Measurements from ENCODE around the gene KPNB1. TPM values are rescaled to one million over a fixed set of nuclear protein-coding genes. Genes with fewer than 3 reads are reported as not detected.

Gene KPNB1
- polyA plus RNA-seq, 1 donor from 2014 or later: 28.4 TPM

- no peaks in the 10 kb centered on the region for H3K36me3 Mint-ChIP-seq
- H3K27ac Mint-ChIP-seq: peak overlapping the region in 2 of 3 donors; percentile 53 to 57
- peak overlapping the region in 1 of 4 donors; percentile 61 for H3K4me3 Mint-ChIP-seq
- H3K27me3 Mint-ChIP-seq: peaks cover 19% of the 10 kb centered on the region
- H3K4me1 Mint-ChIP-seq: peaks cover 58 to 77% (median 69%) of the 10 kb centered on the region in 3 donors
- no peaks in the 10 kb centered on the region for H3K9me3 Mint-ChIP-seq
Measured at GRCh38 chr17:47717261-47717697, 67.6 kb downstream of the KPNB1 start.

GRCh38 chr17:47717979-47718621 is 68.4 kb downstream of the KPNB1 start:
- Mint-ChIP-seq H3K9me3 (no peaks in the 10 kb centered on the region), H3K27me3 (peaks cover 22% of the 10 kb centered on the region), H3K27ac (peak overlapping the region in 1 of 3 donors; percentile 53), H3K36me3 (no peaks in the 10 kb centered on the region), H3K4me1 (peaks cover 58 to 70% (median 65%) of the 10 kb centered on the region in 3 donors), H3K4me3 (peak overlapping the region in 2 of 4 donors; percentile 61)

GRCh38 chr17:47718634-47719405 is 69.1 kb downstream of the KPNB1 start:
- no peaks in the 10 kb centered on the region for H3K36me3 Mint-ChIP-seq
- H3K4me3 Mint-ChIP-seq: peak overlapping the region in 2 of 4 donors; percentile 61 to 85
- peaks cover 58 to 68% (median 58%) of the 10 kb centered on the region in 3 donors for H3K4me1 Mint-ChIP-seq
- H3K27ac Mint-ChIP-seq: peak overlapping the region in 2 of 3 donors; percentile 53 to 95
- peaks cover 22% of the 10 kb centered on the region for H3K27me3 Mint-ChIP-seq
- no peaks in the 10 kb centered on the region for H3K9me3 Mint-ChIP-seq

GRCh38 chr17:47719411-47720152 is 69.9 kb downstream of the KPNB1 start:
- Mint-ChIP-seq H3K27me3 (peaks cover 25% of the 10 kb centered on the region), H3K9me3 (no peaks in the 10 kb centered on the region), H3K27ac (peak overlapping the region in 2 of 3 donors; percentile 53 to 95), H3K4me1 (peaks cover 51 to 60% (median 51%) of the 10 kb centered on the region in 3 donors), H3K36me3 (no peaks in the 10 kb centered on the region), H3K4me3 (peak overlapping the region in 2 of 4 donors; percentile 54 to 85)

GRCh38 chr17:47720196-47720595 is 70.5 kb downstream of the KPNB1 start:
- Mint-ChIP-seq H3K27ac (no peak overlapping the region), H3K4me1 (peaks cover 44 to 54% (median 45%) of the 10 kb centered on the region in 3 donors), H3K27me3 (peaks cover 23% of the 10 kb centered on the region), H3K36me3 (no peaks in the 10 kb centered on the region), H3K9me3 (no peaks in the 10 kb centered on the region), H3K4me3 (peak overlapping the region in 1 of 4 donors; percentile 3)

GRCh38 chr17:47720754-47721533 is 71.2 kb downstream of the KPNB1 start:
- peaks cover 37 to 47% (median 38%) of the 10 kb centered on the region in 3 donors for H3K4me1 Mint-ChIP-seq
- H3K27me3 Mint-ChIP-seq: peaks cover 23% of the 10 kb centered on the region
- H3K36me3 Mint-ChIP-seq: no peaks in the 10 kb centered on the region
- H3K9me3 Mint-ChIP-seq: no peaks in the 10 kb centered on the region
- peak overlapping the region in 1 of 3 donors; percentile 84 for H3K27ac Mint-ChIP-seq
- H3K4me3 Mint-ChIP-seq: peak overlapping the region in 2 of 4 donors; percentile 49 to 73

- H3K4me3 Mint-ChIP-seq: peak overlapping the region in 1 of 4 donors; percentile 73
- H3K4me1 Mint-ChIP-seq: peaks cover 31 to 41% (median 33%) of the 10 kb centered on the region in 3 donors
- peaks cover 26% of the 10 kb centered on the region for H3K27me3 Mint-ChIP-seq
- no peaks in the 10 kb centered on the region for H3K9me3 Mint-ChIP-seq
- no peaks in the 10 kb centered on the region for H3K36me3 Mint-ChIP-seq
- peak overlapping the region in 1 of 3 donors; percentile 44 for H3K27ac Mint-ChIP-seq
Measured at GRCh38 chr17:47721725-47722124, 72.0 kb downstream of the KPNB1 start.

- Mint-ChIP-seq H3K36me3 (no peaks in the 10 kb centered on the region), H3K4me1 (peaks cover 4 to 12% (median 8%) of the 10 kb centered on the region in 3 donors), H3K4me3 (no peak overlapping the region), H3K9me3 (no peaks in the 10 kb centered on the region), H3K27me3 (peaks cover 24% of the 10 kb centered on the region), H3K27ac (no peak overlapping the region)
Measured at GRCh38 chr17:47724705-47725104, 75.0 kb downstream of the KPNB1 start.

- peaks cover 19% of the 10 kb centered on the region for H3K27me3 Mint-ChIP-seq
- peak overlapping the region in 1 of 3 donors; percentile 76 for H3K27ac Mint-ChIP-seq
- H3K4me3 Mint-ChIP-seq: no peak overlapping the region
- no peaks in the 10 kb centered on the region for H3K9me3 Mint-ChIP-seq
- H3K36me3 Mint-ChIP-seq: no peaks in the 10 kb centered on the region
- peaks cover 4 to 9% (median 4%) of the 10 kb centered on the region in 3 donors for H3K4me1 Mint-ChIP-seq
Measured at GRCh38 chr17:47725446-47726111, 75.9 kb downstream of the KPNB1 start.

GRCh38 chr17:47726796-47727703 is 77.3 kb downstream of the KPNB1 start:
- Mint-ChIP-seq H3K27ac (no peak overlapping the region), H3K9me3 (no peaks in the 10 kb centered on the region), H3K4me1 (peaks cover 3 to 5% (median 3%) of the 10 kb centered on the region in 3 donors), H3K4me3 (no peak overlapping the region), H3K27me3 (peaks cover 8% of the 10 kb centered on the region), H3K36me3 (no peaks in the 10 kb centered on the region)

GRCh38 chr17:47727704-47728036 is 78.0 kb downstream of the KPNB1 start:
- Mint-ChIP-seq H3K36me3 (no peaks in the 10 kb centered on the region), H3K9me3 (no peaks in the 10 kb centered on the region), H3K4me3 (peak overlapping the region in 1 of 4 donors; percentile 16), H3K27ac (no peak overlapping the region), H3K27me3 (peaks cover 8% of the 10 kb centered on the region), H3K4me1 (peaks cover 3 to 9% (median 7%) of the 10 kb centered on the region in 3 donors)

- Mint-ChIP-seq H3K4me3 (peak overlapping the region in 1 of 4 donors; percentile 16), H3K9me3 (no peaks in the 10 kb centered on the region), H3K36me3 (no peaks in the 10 kb centered on the region), H3K27me3 (peaks cover 5% of the 10 kb centered on the region), H3K4me1 (peaks cover 3 to 9% (median 9%) of the 10 kb centered on the region in 3 donors), H3K27ac (no peak overlapping the region)
Measured at GRCh38 chr17:47728214-47728877, 78.6 kb downstream of the KPNB1 start.

Data from IgD-negative memory B cell (primary cell).